Measurements from ENCODE around the gene PRICKLE2. TPM values are rescaled to one million over a fixed set of nuclear protein-coding genes. Genes with fewer than 3 reads are reported as not detected.

The PRICKLE2 gene
- total RNA-seq, 1 experiment from 2014 or later, result 3.2 TPM

GRCh38 chr3:64084640-64085039, 140.6 kb downstream of the PRICKLE2 start:
- Histone ChIP-seq H3K9me3 (ENCODE audit: control insufficient read depth, low read depth, low read length) (no peaks in the 10 kb centered on the region), H2BK20ac (ENCODE audit: low read depth, low read length, poor library complexity, severe bottlenecking) (no peak overlapping the region), H2AFZ (ENCODE audit: low read length) (no peak overlapping the region), H3K23me2 (ENCODE audit: insufficient read length, low read depth, low read length, poor library complexity, severe bottlenecking) (no peaks in the 10 kb centered on the region), H2BK15ac (ENCODE audit: low read depth, low read length) (no peak overlapping the region), H3K23ac (ENCODE audit: insufficient read length, low read depth, low read length) (no peak overlapping the region), H3K18ac (ENCODE audit: insufficient read length, low read depth, low read length) (no peak overlapping the region), H3K14ac (ENCODE audit: insufficient read depth, low read length) (no peak overlapping the region), H4K20me1 (ENCODE audit: control insufficient read depth, insufficient read depth, insufficient read length) (no peaks in the 10 kb centered on the region), H4K91ac (ENCODE audit: insufficient read length, low read depth, low read length) (no peak overlapping the region), H4K5ac (ENCODE audit: insufficient read length, low read depth, low read length) (no peak overlapping the region), H3K4me2 (ENCODE audit: insufficient read depth, insufficient read length, low read length) (no peak overlapping the region), H2BK12ac (ENCODE audit: insufficient read length, low read depth, low read length) (no peak overlapping the region), H2BK120ac (ENCODE audit: low read depth, low read length, poor library complexity, severe bottlenecking) (no peak overlapping the region), H2AK5ac (ENCODE audit: insufficient read length, low read length) (no peak overlapping the region), H3K27ac (ENCODE audit: insufficient read length, low read depth, low read length) (no peak overlapping the region), H3K27me3 (ENCODE audit: insufficient read depth, low read length) (no peaks in the 10 kb centered on the region), H3T11ph (ENCODE audit: low read length) (no peak overlapping the region), H3K79me1 (ENCODE audit: insufficient read depth, low read depth, low read length, poor library complexity, severe bottlenecking) (no peaks in the 10 kb centered on the region), H3K4me1 (ENCODE audit: insufficient read depth, low read length) (peaks cover 15% of the 10 kb centered on the region), H3K56ac (ENCODE audit: insufficient read length, low read depth, low read length) (no peak overlapping the region), H3K79me2 (ENCODE audit: insufficient read depth, low read length) (no peaks in the 10 kb centered on the region), H3K9ac (ENCODE audit: extremely low read depth, insufficient read length, low read length) (no peak overlapping the region), H2BK5ac (ENCODE audit: insufficient read length, low read length) (no peak overlapping the region), H3K4ac (ENCODE audit: low read depth, low read length) (no peak overlapping the region), H4K8ac (replicated peaks; ENCODE audit: insufficient read length, low read depth, low read length) (no peak overlapping the region)
- Mint-ChIP-seq H3K9me3 (no peaks in the 10 kb centered on the region), H3K4me1 (peaks cover 36 to 39% of the 10 kb centered on the region in 2 experiments), H3K4me3 (no peak overlapping the region), H3K36me3 (ENCODE audit: insufficient read depth in 1 of 3, low read depth in 3 of 3) (peaks cover 0 to 4% (median 0%) of the 10 kb centered on the region in 3 experiments; a peak in 1 of 7 replicates), H3K27me3 (ENCODE audit: low read depth) (no peaks in the 10 kb centered on the region; the same call in 1 of the 2 replicates), H3K27ac (no peak overlapping the region)
- no peak for DNase-seq
- no CpG with 5 or more reads among the region's 1 CpG for WGBS (ENCODE audit: extremely low coverage, insufficient read length, low lambda C conversion rate)
- no peak for TF ChIP-seq CTCF (conservative IDR thresholded peaks at IDR 0.05)
